ENCODE results near the gene GRK5.

GRK5 gene

DNA sequence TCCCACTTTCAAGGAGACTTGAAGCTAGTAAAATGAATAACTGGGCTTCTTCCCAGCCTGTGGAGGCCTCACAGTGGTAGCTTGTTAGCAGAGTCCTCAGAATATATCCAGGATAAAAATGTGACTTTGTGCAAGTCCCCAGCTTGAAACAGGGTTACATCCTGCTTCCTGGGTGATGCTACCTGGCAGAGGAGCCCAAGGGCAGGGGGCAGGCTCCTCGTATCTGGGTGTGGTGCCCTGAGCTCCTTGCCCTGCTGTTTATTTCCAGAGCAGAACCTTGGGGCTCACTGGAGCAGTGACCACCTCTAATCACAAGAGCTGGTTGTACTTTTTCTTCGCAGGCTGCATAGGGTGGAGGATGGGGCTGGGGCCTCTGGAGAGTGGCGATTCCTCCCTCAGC, 94.8 kb downstream of the GRK5 start:
- no peak overlapping the region for H3K4me3 ChIP-seq (ENCODE audit: low read length)
- no peaks in the 10 kb centered on the region for H4K20me1 ChIP-seq (ENCODE audit: control insufficient read depth, insufficient read depth, low read depth, low read length)
- no peak overlapping the region for H3K27ac ChIP-seq (ENCODE audit: low read depth, low read length)
- no peak overlapping the region for H3K4me2 ChIP-seq (ENCODE audit: low read length)
- H3K9me3 ChIP-seq (ENCODE audit: control insufficient read depth, insufficient read depth, low read length): 0 out of 2 replicates have a peak, but pooled peaks cover 2% of the 10 kb centered on the region
- peaks cover 70% of the 10 kb centered on the region for H3K4me1 ChIP-seq (ENCODE audit: control insufficient read depth, low read length)
- no peak for TF ChIP-seq EZH2phosphoT487 (IDR thresholded peaks at IDR 0.05; ENCODE audit: borderline replicate concordance, low read length)
- TF ChIP-seq, protein P1, sequence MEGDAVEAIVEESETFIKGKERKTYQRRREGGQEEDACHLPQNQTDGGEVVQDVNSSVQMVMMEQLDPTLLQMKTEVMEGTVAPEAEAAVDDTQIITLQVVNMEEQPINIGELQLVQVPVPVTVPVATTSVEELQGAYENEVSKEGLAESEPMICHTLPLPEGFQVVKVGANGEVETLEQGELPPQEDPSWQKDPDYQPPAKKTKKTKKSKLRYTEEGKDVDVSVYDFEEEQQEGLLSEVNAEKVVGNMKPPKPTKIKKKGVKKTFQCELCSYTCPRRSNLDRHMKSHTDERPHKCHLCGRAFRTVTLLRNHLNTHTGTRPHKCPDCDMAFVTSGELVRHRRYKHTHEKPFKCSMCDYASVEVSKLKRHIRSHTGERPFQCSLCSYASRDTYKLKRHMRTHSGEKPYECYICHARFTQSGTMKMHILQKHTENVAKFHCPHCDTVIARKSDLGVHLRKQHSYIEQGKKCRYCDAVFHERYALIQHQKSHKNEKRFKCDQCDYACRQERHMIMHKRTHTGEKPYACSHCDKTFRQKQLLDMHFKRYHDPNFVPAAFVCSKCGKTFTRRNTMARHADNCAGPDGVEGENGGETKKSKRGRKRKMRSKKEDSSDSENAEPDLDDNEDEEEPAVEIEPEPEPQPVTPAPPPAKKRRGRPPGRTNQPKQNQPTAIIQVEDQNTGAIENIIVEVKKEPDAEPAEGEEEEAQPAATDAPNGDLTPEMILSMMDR (IDR thresholded peaks at IDR 0.05; ENCODE audit: low read depth, low read length, poor library complexity, severe bottlenecking): no peak
- H3K9me2 ChIP-seq (replicated peaks; ENCODE audit: control insufficient read depth, low read length): no peaks in the 10 kb centered on the region
- peaks cover 2% of the 10 kb centered on the region; the same call in 1 of the 2 replicates for H3K27me3 ChIP-seq (ENCODE audit: control insufficient read depth, low read length)
- no peaks in the 10 kb centered on the region for H3K36me3 ChIP-seq (ENCODE audit: control insufficient read depth, low read length)
- no peaks in the 10 kb centered on the region for H3K79me2 ChIP-seq (ENCODE audit: control insufficient read depth, low read length)
- H3F3A ChIP-seq (ENCODE audit: control insufficient read depth, insufficient read depth): peaks cover 17% of the 10 kb centered on the region

DNA sequence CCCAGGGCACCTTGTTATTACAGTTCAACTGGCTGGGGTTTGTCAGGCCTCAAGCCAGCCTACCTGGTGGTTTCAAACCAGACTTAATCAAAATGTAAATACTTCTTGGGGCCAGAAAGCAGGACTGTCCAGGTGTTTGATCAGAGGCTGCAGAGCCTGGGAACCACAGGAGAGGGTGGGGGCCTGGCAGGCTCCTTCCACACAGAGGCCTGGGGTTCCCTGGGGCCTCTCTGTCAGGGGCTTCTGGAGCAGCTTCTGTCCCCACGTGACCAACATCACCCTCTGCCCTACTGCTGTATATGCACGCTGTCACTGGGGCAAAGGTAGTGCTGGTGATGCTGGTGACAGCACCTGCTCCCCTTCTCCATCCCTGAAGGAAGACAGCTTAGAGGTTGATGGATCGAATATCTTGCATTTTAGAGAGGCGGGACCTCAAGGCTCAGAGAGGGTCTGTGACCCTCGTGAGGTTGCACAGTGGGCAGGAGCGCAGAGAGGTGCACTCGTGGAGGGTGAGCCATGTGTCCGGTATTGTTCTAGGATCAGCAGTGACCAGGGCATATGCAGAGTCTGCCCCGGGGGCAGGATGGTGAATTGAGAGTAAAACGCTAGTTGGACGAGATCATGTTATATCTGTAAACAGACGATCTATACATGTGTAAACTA, 95.4 kb downstream of the GRK5 start:
- Histone ChIP-seq H3K4me1 (ENCODE audit: control insufficient read depth, low read length) (peaks cover 75% of the 10 kb centered on the region), H3K36me3 (ENCODE audit: control insufficient read depth, low read length) (no peaks in the 10 kb centered on the region), H3K27ac (ENCODE audit: low read depth, low read length) (no peak overlapping the region), H3K4me2 (ENCODE audit: low read length) (no peak overlapping the region), H3K9me3 (ENCODE audit: control insufficient read depth, insufficient read depth, low read length) (no peaks in the 10 kb centered on the region), H3K4me3 (ENCODE audit: low read length) (no peak overlapping the region), H3K9me2 (replicated peaks; ENCODE audit: control insufficient read depth, low read length) (no peaks in the 10 kb centered on the region), H3K27me3 (ENCODE audit: control insufficient read depth, low read length) (peaks cover 2% of the 10 kb centered on the region; the same call in 1 of the 2 replicates), H3K79me2 (ENCODE audit: control insufficient read depth, low read length) (no peaks in the 10 kb centered on the region; the same call in 1 of the 2 replicates), H3F3A (ENCODE audit: control insufficient read depth, insufficient read depth) (peaks cover 21% of the 10 kb centered on the region), H4K20me1 (ENCODE audit: control insufficient read depth, insufficient read depth, low read depth, low read length) (no peaks in the 10 kb centered on the region)
- TF ChIP-seq, protein P1 (IDR thresholded peaks at IDR 0.05; ENCODE audit: low read depth, low read length, poor library complexity, severe bottlenecking): no peak
- no peak for TF ChIP-seq EZH2phosphoT487 (IDR thresholded peaks at IDR 0.05; ENCODE audit: borderline replicate concordance, low read length)

DNA sequence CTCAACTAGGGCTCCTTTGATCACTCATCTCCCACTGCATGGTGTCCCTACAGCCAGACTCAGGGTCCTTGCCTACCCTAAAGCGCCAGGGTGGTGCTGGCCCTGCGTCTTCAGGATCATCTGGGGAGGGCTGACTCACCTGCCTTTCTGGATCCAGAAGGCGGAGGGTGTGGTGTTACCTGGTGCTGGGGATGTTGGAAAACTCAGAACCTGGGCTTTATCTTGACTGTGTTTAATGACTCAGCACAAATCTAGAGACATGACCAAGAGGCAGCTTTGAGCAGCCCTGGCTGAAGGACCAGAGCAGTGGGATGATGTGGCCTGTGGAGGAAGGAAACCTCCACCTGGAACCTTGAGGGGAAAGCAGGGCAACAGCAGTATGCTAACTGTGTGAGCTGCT, 96.5 kb downstream of the GRK5 start:
- TF ChIP-seq, protein P1 (IDR thresholded peaks at IDR 0.05; ENCODE audit: low read depth, low read length, poor library complexity, severe bottlenecking): no peak
- TF ChIP-seq EZH2phosphoT487 (IDR thresholded peaks at IDR 0.05; ENCODE audit: borderline replicate concordance, low read length): no peak
- peaks cover 21% of the 10 kb centered on the region for H3F3A ChIP-seq (ENCODE audit: control insufficient read depth, insufficient read depth)
- no peak overlapping the region for H3K27ac ChIP-seq (ENCODE audit: low read depth, low read length)
- no peaks in the 10 kb centered on the region for H4K20me1 ChIP-seq (ENCODE audit: control insufficient read depth, insufficient read depth, low read depth, low read length)
- no peak overlapping the region for H3K4me3 ChIP-seq (ENCODE audit: low read length)
- peaks cover 2% of the 10 kb centered on the region; the same call in 1 of the 2 replicates for H3K27me3 ChIP-seq (ENCODE audit: control insufficient read depth, low read length)
- H3K4me1 ChIP-seq (ENCODE audit: control insufficient read depth, low read length): peaks cover 87% of the 10 kb centered on the region
- H3K79me2 ChIP-seq (ENCODE audit: control insufficient read depth, low read length): peaks cover 4% of the 10 kb centered on the region; the same call in 1 of the 2 replicates
- H3K4me2 ChIP-seq (ENCODE audit: low read length): peak overlapping the region; percentile 92
- no peaks in the 10 kb centered on the region for H3K9me3 ChIP-seq (ENCODE audit: control insufficient read depth, insufficient read depth, low read length)
- H3K36me3 ChIP-seq (ENCODE audit: control insufficient read depth, low read length): no peaks in the 10 kb centered on the region
- H3K9me2 ChIP-seq (replicated peaks; ENCODE audit: control insufficient read depth, low read length): no peaks in the 10 kb centered on the region
